AG04449 (cell line): ENCODE measurements around the gene FAM240A.

Source experiments
- CTCF ChIA-PET: fragments of 350-600 bp; formaldehyde crosslinking; extraction: SDS; loops from one replicate; lab custom pipeline; 2021; ENCODE audit warnings: antibody characterized with exemption; lab: Yijun Ruan, JAX
- POLR2A ChIA-PET: fragments of 400-600, 350-600 bp; formaldehyde crosslinking; extraction: SDS; loops from one replicate; lab custom pipeline; 2020; ENCODE audit warnings: antibody characterized with exemption, inconsistent platforms; lab: Yijun Ruan, JAX
- DNase-seq: peaks from one replicate; pipeline ENCODE4 v3.0.0-alpha.2; 2010; ENCODE audit warnings: low read depth, low spot score
- H3K4me3 ChIP-seq: 2 replicates; pipeline ENCODE4 v1.5.1; 2011; ENCODE audit warnings: low read depth, mild to moderate bottlenecking, control low read depth, low read length
- CTCF ChIP-seq: IDR thresholded peaks from one replicate; pipeline ENCODE4 v1.5.1; 2011; ENCODE audit warnings: mild to moderate bottlenecking, moderate library complexity, low read length, control low read depth, inconsistent platforms; ENCODE audit not compliant: insufficient read depth; ENCODE audit errors: missing control alignments

FAM240A gene

DNA sequence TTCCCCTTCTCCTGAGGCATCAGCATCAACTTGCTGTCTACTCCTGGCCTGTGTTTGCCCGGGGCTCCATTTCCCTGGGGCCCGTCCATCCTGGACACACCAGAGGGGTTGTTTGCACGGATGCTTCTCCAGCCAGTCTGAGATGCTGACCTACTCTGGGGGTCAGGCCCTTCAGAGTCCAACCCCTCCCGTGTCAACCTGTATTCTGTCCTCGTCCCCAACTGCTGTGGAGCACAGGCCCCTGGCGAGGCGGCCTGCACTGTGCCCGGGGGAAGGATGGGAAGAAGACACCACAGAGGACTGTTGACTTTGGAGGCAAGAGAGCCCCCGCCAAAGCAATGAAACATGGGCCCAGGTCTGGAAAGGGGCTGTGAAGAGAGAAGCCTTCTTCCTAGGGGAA lies 55.3 kb downstream of the FAM240A start:
- CTCF ChIA-PET = interaction anchor here (2.5 kb wide), 1 partner anchor 179 kb away, joined by 8 read pairs; no protein-coding TSS in a partner anchor
- POLR2A ChIA-PET = no interaction called here
- TF ChIP-seq CTCF = no peak
- no peak for DNase-seq
- no peak overlapping the region for H3K4me3 ChIP-seq

DNA sequence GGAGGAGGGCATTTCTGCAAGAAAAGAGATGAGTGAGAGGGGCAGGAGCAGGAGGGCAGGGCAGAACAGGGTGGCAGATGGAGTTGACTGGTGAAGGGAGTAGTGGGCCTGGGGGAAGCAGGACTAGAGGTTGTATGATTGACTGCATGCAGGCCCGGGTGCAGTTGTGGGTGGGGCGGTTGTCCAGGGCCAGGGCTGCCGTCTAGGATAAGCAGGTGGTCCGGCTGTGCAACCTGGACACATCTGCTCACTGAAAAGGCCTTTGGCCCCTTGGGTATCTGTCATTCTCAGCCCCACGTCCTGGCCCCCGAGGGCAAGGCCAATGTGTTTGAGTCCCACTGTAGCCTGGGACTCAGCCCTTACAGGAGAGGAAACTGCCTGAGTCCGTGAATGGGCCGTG lies 55.8 kb downstream of the FAM240A start:
- TF ChIP-seq CTCF = no peak
- no peak overlapping the region for H3K4me3 ChIP-seq
- POLR2A ChIA-PET = no interaction called here
- DNase-seq = no peak
- CTCF ChIA-PET = interaction anchor here (1.1 kb wide), 1 partner anchor 180 kb away, joined by 3 read pairs; no protein-coding TSS in a partner anchor

DNA sequence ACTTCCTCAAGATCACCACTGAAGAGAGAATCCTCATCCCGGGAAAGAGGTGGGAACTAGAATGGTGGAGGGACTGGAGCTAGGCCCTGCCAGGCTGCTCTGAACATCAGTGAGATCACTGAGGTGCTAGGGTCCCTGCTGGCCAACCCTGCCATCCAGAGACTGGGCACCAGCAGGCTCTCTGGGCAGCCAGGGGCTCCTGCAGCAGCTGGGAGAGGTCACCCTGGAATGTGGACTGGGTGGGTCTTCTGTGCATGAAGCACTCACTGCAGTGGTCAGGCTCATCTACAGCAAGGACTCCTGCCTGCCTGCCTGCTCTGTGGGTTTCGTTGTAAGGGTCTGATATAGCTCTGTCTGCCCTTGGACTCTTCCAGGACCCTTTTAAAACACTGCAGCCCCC lies 56.3 kb downstream of the FAM240A start:
- H3K4me3 ChIP-seq = no peak overlapping the region
- TF ChIP-seq CTCF = no peak
- DNase-seq = no peak
- CTCF ChIA-PET = interaction anchor here (1.1 kb wide), 1 partner anchor 180 kb away, joined by 3 read pairs; no protein-coding TSS in a partner anchor
- POLR2A ChIA-PET = no interaction called here

DNA sequence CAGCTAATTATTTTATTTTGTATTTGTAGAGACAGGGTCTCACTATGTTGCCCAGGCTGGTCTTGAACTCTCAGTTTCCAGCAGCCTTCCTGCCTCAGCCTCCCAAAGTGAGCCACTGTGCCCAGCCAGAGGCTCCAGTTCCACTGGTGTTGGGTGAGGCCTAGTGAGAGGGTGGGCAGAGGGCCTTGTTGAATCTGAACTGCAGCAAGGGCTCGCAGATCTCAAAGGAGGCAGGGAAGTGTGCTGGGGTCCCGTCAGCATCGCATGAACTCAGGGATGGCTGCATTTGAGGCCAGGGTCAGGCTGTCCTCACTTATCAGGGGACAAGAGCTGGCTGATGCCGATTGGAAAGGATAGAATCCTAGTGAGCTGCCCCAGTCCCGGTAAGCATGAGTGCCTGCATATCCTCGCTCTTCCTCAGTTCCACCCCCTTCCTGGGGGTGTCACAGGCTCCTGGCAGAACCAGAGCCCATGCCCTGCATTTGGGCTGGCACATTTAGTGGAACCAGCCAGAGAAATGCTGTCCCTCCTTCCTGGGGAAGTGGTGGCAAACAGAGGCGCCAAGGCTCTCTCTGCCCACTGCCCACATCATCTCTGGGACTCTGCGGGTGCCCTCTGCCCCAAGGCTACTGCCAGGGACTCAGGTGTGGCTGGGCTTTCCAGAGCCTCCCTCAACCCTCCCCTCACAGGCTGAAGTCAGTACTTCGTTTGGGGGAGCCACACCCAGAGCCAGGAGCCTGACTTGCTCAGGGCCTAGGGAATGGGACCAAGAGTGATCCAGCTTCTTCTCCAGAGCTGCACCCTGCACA lies 57.1 kb downstream of the FAM240A start:
- POLR2A ChIA-PET = no interaction called here
- no peak for TF ChIP-seq CTCF
- CTCF ChIA-PET = interaction anchor here (1.1 kb wide), 1 partner anchor 181 kb away, joined by 3 read pairs; no protein-coding TSS in a partner anchor
- H3K4me3 ChIP-seq = no peak overlapping the region
- DNase-seq = no peak

GRCh38 chr3:46670000-46670890 lies 57.9 kb downstream of the FAM240A start:
- no peak overlapping the region for H3K4me3 ChIP-seq
- ChIA-PET POLR2A (no interaction called here), CTCF (interaction anchor here (0.5 kb wide), 1 partner anchor 376 kb away, joined by 3 read pairs; no protein-coding TSS in a partner anchor)
- DNase-seq = no peak
- TF ChIP-seq CTCF = no peak
